Activated T-helper 2 cell treated with anti-CD3 and anti-CD28 coated beads, Interferon-gamma antibody, Interleukin-2, Interleukin-4, amounts not matched to agents 10 μg/mL and 5 μg/mL and 100 μg/mL, durations not matched to agents 14 hours and 24 hours and 36 hours (primary cell): Measurements from ENCODE around the gene BABAM1. TPM values are rescaled to one million over a fixed set of nuclear protein-coding genes. Genes with fewer than 3 reads are reported as not detected.
"Not testable (repeated sequence)": the region's sequence is repeated elsewhere in the genome, so short reads cannot be mapped to it uniquely, and the experiment has no call there.

Experiments
- DNase-seq: peaks from one replicate; pipeline ENCODE4 v3.0.0; 2021; ENCODE audit warnings: low spot score
- H3K27ac Mint-ChIP-seq: one replicate; pipeline ENCODE4 v1.8.0; 2021; ENCODE audit warnings: mixed read lengths
- H3K27me3 Mint-ChIP-seq: one replicate; pipeline ENCODE4 v1.8.0; 2021; ENCODE audit warnings: low read depth, mixed read lengths
- H3K36me3 Mint-ChIP-seq: one replicate; pipeline ENCODE4 v1.8.0; 2021; ENCODE audit warnings: low read depth, mixed read lengths
- H3K4me1 Mint-ChIP-seq: one replicate; pipeline ENCODE4 v1.8.0; 2021; ENCODE audit warnings: low read depth, mixed read lengths
- H3K4me3 Mint-ChIP-seq: one replicate; pipeline ENCODE4 v1.8.0; 2021; ENCODE audit warnings: low read depth, mild to moderate bottlenecking, moderate library complexity, mixed read lengths
- H3K9me3 Mint-ChIP-seq: one replicate; pipeline ENCODE4 v1.8.0; 2021; ENCODE audit warnings: mixed read lengths
- intact Hi-C: fragments of 100-400 bp; cut with micrococcal nuclease; formaldehyde crosslinking; loops from one replicate; pipeline ENCODE4 v1.15.1; 2023
- total RNA-seq: library from RNA; stranded (reverse); gene quantifications from 2 replicates; pipeline ENCODE4 v1.2.3, GENCODE V29; 2022

Gene BABAM1
- total RNA-seq, 1 donor from 2014 or later: 122 TPM

- Mint-ChIP-seq H3K4me1 (peaks cover 15% of the 10 kb centered on the region), H3K27me3 (no peaks in the 10 kb centered on the region), H3K27ac (peak overlapping the region; percentile 86), H3K4me3 (peak overlapping the region; percentile 92), H3K36me3 (peaks cover 11% of the 10 kb centered on the region), H3K9me3 (no peaks in the 10 kb centered on the region)
- DNase-seq: no peak
- intact Hi-C loops: no loop called here
Observed at GRCh38 chr19:17266589-17266974, 661 bp upstream of the BABAM1 start.

GRCh38 chr19:17268754-17269153 lies 1.5 kb downstream of the BABAM1 start:
- Mint-ChIP-seq H3K4me3 (peak overlapping the region; percentile 92), H3K4me1 (peaks cover 15% of the 10 kb centered on the region), H3K36me3 (peaks cover 22% of the 10 kb centered on the region), H3K27ac (no peak overlapping the region), H3K27me3 (no peaks in the 10 kb centered on the region), H3K9me3 (no peaks in the 10 kb centered on the region)
- DNase-seq: no peak
- intact Hi-C loops: no loop called here

GRCh38 chr19:17274892-17275291 lies 7.6 kb downstream of the BABAM1 start:
- H3K9me3 Mint-ChIP-seq, H3K27ac Mint-ChIP-seq, H3K4me3 Mint-ChIP-seq, H3K27me3 Mint-ChIP-seq, intact Hi-C loops, DNase-seq, H3K4me1 Mint-ChIP-seq: not testable (repeated sequence)
- peaks cover 55% of the 10 kb centered on the region for H3K36me3 Mint-ChIP-seq

GRCh38 chr19:17275441-17276175 lies 8.4 kb downstream of the BABAM1 start:
- Mint-ChIP-seq H3K4me3 (no peak overlapping the region), H3K9me3 (no peaks in the 10 kb centered on the region), H3K27ac (no peak overlapping the region), H3K4me1 (no peaks in the 10 kb centered on the region), H3K36me3 (peaks cover 50% of the 10 kb centered on the region), H3K27me3 (no peaks in the 10 kb centered on the region)
- DNase-seq: no peak
- intact Hi-C loops: no loop called here

GRCh38 chr19:17279436-17279835 lies 12.2 kb downstream of the BABAM1 start:
- intact Hi-C loops: no loop called here
- Mint-ChIP-seq H3K27me3 (no peaks in the 10 kb centered on the region), H3K27ac (no peak overlapping the region), H3K4me3 (no peak overlapping the region), H3K4me1 (peaks cover 5% of the 10 kb centered on the region), H3K36me3 (peaks cover 37% of the 10 kb centered on the region), H3K9me3 (no peaks in the 10 kb centered on the region)
- no peak for DNase-seq

- no peaks in the 10 kb centered on the region for H3K27me3 Mint-ChIP-seq
- DNase-seq: no peak
- intact Hi-C loops: loop anchor here (1.0 kb wide), 1 partner anchor 214 kb away; no protein-coding TSS in a partner anchor
- peaks cover 26% of the 10 kb centered on the region for H3K36me3 Mint-ChIP-seq
- no peaks in the 10 kb centered on the region for H3K9me3 Mint-ChIP-seq
- peak within 1 kb of the TSS; percentile 85 for H3K27ac Mint-ChIP-seq
- peak within 1 kb of the TSS; percentile 89 for H3K4me3 Mint-ChIP-seq
- H3K4me1 Mint-ChIP-seq: peaks cover 5% of the 10 kb centered on the region
Observed at GRCh38 chr19:17281391-17282304, 14.4 kb downstream of the BABAM1 start, which contains the start of gene ANKLE1. ANKLE1 (plus strand) TSS chr19:17281901; CDS start chr19:17281921, 20 bp downstream.

GRCh38 chr19:17282488-17283125 lies 15.4 kb downstream of the BABAM1 start:
- peaks cover 16% of the 10 kb centered on the region for H3K36me3 Mint-ChIP-seq
- no peaks in the 10 kb centered on the region for H3K27me3 Mint-ChIP-seq
- no peaks in the 10 kb centered on the region for H3K9me3 Mint-ChIP-seq
- H3K4me1 Mint-ChIP-seq: peaks cover 5% of the 10 kb centered on the region
- DNase-seq: peak; percentile 78
- intact Hi-C loops: loop anchor here (1.0 kb wide), 1 partner anchor 215 kb away; no protein-coding TSS in a partner anchor
- peak overlapping the region; percentile 85 for H3K27ac Mint-ChIP-seq
- peak overlapping the region; percentile 89 for H3K4me3 Mint-ChIP-seq

- intact Hi-C loops: no loop called here
- Mint-ChIP-seq H3K36me3 (peaks cover 15% of the 10 kb centered on the region), H3K27ac (no peak overlapping the region), H3K4me1 (peaks cover 5% of the 10 kb centered on the region), H3K9me3 (no peaks in the 10 kb centered on the region), H3K4me3 (peak overlapping the region; percentile 9), H3K27me3 (no peaks in the 10 kb centered on the region)
- DNase-seq: no peak
Observed at GRCh38 chr19:17283504-17283996, 16.3 kb downstream of the BABAM1 start.

- no peak for DNase-seq
- Mint-ChIP-seq H3K9me3 (no peaks in the 10 kb centered on the region), H3K27me3 (no peaks in the 10 kb centered on the region), H3K4me3 (no peak overlapping the region), H3K27ac (no peak overlapping the region), H3K4me1 (peaks cover 5% of the 10 kb centered on the region), H3K36me3 (peaks cover 10% of the 10 kb centered on the region)
- intact Hi-C loops: no loop called here
Observed at GRCh38 chr19:17285415-17286135, 18.3 kb downstream of the BABAM1 start.

- peaks cover 5% of the 10 kb centered on the region for H3K4me1 Mint-ChIP-seq
- no peak overlapping the region for H3K4me3 Mint-ChIP-seq
- intact Hi-C loops: no loop called here
- H3K27me3 Mint-ChIP-seq: no peaks in the 10 kb centered on the region
- no peak overlapping the region for H3K27ac Mint-ChIP-seq
- no peak for DNase-seq
- no peaks in the 10 kb centered on the region for H3K9me3 Mint-ChIP-seq
- H3K36me3 Mint-ChIP-seq: peaks cover 10% of the 10 kb centered on the region
Observed at GRCh38 chr19:17286263-17286662, 19.0 kb downstream of the BABAM1 start.

- Mint-ChIP-seq H3K27ac (no peak overlapping the region), H3K4me3 (no peak overlapping the region), H3K9me3 (no peaks in the 10 kb centered on the region), H3K36me3 (peaks cover 10% of the 10 kb centered on the region), H3K4me1 (peaks cover 5% of the 10 kb centered on the region), H3K27me3 (no peaks in the 10 kb centered on the region)
- no peak for DNase-seq
- intact Hi-C loops: no loop called here
Observed at GRCh38 chr19:17286752-17287151, 19.5 kb downstream of the BABAM1 start.

- intact Hi-C loops: no loop called here
- peaks cover 1% of the 10 kb centered on the region for H3K36me3 Mint-ChIP-seq
- peak; percentile 40 for DNase-seq
- H3K27me3 Mint-ChIP-seq: no peaks in the 10 kb centered on the region
- H3K4me3 Mint-ChIP-seq: no peak overlapping the region
- no peaks in the 10 kb centered on the region for H3K9me3 Mint-ChIP-seq
- no peak overlapping the region for H3K27ac Mint-ChIP-seq
- peaks cover 6% of the 10 kb centered on the region for H3K4me1 Mint-ChIP-seq
Observed at GRCh38 chr19:17289489-17289888, 22.2 kb downstream of the BABAM1 start.
